22Rv1 (cell line): ENCODE data around the gene ARL15.

ENCODE experiments used
- H3K27ac ChIP-seq: fragments of 450-650 bp; 2 replicates; pipeline ENCODE4 v1.5.1; 2017
- CTCF ChIP-seq: fragments of 450-650 bp; IDR thresholded peaks from 2 replicates; pipeline ENCODE4 v1.5.1; 2017; ENCODE audit warnings: mild to moderate bottlenecking
- ZFX ChIP-seq: fragments of 450-650 bp; IDR thresholded peaks from 2 replicates; pipeline ENCODE4 v1.6.1; 2017; ENCODE audit warnings: antibody characterized with exemption, borderline replicate concordance

ARL15 gene

DNA sequence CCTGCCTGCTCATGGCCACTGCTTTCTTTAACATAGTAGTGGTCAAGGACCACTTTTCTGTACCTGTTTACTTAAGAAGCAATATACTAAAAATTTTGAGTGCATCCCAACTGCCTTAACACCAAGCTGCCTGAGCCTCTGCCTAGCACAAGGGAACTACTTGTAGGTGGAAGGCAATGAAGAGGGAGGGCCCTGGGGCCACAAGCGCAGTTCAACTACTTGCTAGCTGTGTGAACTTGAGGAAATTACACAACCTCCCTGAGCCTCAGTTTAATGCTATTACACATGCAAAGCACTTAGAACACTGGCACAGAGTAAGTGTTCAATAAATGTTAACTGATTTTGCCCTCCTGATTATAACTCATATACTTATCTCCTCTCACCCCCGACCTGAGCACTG lies 6.3 kb downstream of the ARL15 start:
- TF ChIP-seq ZFX (no peak), CTCF (no peak)
- H3K27ac ChIP-seq, result no peak overlapping the region

GRCh38 chr5:54302267-54302687 lies 8.1 kb downstream of the ARL15 start:
- TF ChIP-seq CTCF, result no peak
- TF ChIP-seq ZFX, result no peak
- H3K27ac ChIP-seq, result no peak overlapping the region

- no peak overlapping the region for H3K27ac ChIP-seq
- TF ChIP-seq ZFX, result no peak
- no peak for TF ChIP-seq CTCF
Observed at GRCh38 chr5:54301849-54302248, 8.5 kb downstream of the ARL15 start.

GRCh38 chr5:54301220-54301619 lies 9.2 kb downstream of the ARL15 start:
- TF ChIP-seq CTCF (no peak), ZFX (no peak)
- no peak overlapping the region for H3K27ac ChIP-seq

DNA sequence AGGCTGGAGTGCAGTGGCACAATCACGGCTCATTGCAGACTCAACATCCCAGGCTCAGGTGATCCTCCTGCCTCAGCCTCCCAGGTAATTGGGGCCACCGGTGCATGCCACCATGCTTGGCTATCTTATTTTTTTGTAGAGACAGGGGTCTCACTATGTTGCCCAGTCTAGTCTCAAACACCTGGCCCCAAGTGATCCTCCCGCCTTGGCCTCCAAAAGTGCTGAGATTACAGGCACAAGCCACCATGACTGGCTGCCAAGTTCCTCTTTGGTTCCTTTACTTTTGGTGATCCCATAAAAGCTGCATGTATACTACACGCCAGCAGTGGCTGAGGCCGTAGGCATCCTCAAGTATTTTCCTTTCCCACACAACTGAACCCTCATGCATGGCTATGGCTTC lies 11.4 kb downstream of the ARL15 start:
- no peak overlapping the region for H3K27ac ChIP-seq
- TF ChIP-seq CTCF, result no peak

DNA sequence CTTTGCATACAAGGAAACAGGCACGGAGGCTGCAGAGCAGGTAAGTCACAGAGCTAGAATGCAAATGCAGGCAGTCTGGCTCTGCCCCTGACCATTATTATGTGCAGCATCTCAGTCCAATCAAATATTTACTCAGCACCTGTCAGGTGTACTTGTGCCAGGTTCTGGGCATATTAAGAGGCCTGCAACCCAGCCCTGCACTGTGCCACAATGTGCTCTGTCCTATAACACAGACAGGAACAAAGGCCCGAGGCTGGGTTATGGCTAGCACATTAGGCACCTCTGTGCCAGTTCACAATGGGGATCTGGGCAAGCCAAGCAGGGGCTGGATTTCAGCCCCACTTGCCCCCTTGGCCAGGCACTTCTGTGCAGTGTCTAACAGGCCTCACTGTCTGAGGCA lies 14.0 kb downstream of the ARL15 start:
- TF ChIP-seq CTCF (no peak), ZFX (no peak)

GRCh38 chr5:54295651-54296276 lies 14.6 kb downstream of the ARL15 start:
- no peak for TF ChIP-seq CTCF
- no peak for TF ChIP-seq ZFX
- peak overlapping the region; percentile 49 for H3K27ac ChIP-seq

More for the DNA sequence above, 14.0 kb downstream of the ARL15 start:
- H3K27ac ChIP-seq, result peak overlapping the region; percentile 49
